Measurements from ENCODE around the gene SRCIN1.

The SRCIN1 gene

GRCh38 chr17:38561416-38562214, 44.1 kb downstream of the SRCIN1 start:
- DNase-seq (ENCODE audit: low read depth) = no peak

DNA sequence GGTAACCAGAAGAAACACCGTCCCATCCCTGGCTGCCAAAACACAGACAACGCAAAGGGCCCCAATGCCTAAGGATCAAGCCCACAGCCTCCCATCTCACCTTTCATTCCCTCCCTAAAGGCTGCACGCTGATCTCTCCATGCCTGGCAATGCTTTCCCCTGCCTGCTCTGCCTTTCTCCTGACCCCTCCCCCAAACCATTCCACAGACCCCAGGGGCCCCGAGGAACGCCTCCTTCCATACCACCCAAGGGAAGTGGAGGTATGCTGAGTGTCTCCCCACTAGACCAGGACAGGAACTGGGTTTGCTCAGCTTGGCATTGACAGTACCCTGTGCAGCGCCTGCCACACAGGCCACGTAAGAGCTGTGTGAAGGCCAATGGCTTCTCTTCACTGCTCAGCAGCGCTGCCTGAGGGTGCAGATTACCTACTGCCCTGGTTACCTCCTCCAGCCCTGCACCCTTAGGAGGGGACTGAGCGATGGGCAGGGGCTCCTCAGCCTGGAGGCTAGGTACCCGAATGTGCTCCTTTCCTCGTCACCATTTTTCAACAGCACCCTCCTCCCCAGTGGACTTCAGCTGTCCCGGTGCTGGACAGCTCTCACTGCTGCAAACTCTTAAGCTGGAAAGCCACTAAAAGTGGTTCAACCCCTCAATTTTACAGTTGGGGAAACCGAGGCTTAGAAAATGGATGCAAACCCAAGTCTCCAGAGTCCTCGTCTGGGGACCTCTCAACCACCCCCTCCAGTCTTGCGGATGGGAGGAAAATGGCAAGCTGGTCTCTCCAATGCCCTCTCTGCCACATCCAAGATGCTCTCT, 45.0 kb downstream of the SRCIN1 start:
- DNase-seq (ENCODE audit: low read depth) = no peak

GRCh38 chr17:38559880-38560230, 45.9 kb downstream of the SRCIN1 start:
- no peak for DNase-seq (ENCODE audit: low read depth)

- DNase-seq (ENCODE audit: low read depth) = peak; percentile 77
Observed at GRCh38 chr17:38559051-38559879, 46.5 kb downstream of the SRCIN1 start.

DNA sequence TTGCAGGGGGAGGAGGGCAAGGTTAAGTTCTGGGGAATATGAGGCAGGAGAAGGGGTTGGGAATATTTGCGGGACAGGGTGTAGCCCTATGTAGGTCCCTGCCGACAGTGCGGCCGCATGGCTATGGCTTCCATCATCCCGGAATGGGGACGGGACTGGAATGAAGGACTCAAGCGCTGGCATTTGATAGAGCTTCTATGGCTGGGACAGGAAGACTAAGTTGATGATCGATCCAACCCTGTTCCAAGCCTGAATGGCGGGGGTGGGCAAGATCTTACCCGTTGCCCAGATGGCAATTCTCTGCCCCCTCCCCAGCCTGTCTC, 47.1 kb downstream of the SRCIN1 start:
- no peak for DNase-seq (ENCODE audit: low read depth)

GRCh38 chr17:38557836-38558727, 47.7 kb downstream of the SRCIN1 start:
- DNase-seq (ENCODE audit: low read depth) = peak; percentile 77

DNA sequence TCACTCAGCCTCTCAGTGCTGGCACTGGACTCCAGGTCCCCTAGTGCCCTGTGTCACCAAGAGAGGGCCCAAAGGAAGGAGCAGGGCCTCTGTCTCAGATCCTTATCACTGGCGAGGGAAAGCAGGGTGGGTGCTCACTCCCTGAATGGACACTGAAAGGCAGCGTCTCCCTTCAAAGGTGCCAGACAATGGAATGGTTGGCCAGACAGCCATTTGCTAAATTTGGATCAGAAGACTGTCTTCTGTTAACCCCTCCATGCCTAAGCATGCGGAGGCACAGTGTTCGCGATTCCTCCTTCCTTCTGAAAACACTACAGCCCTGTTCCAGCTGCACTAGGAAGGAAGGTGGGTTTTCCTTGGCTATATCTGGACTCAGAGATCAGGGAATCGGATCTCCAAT, 48.4 kb downstream of the SRCIN1 start:
- DNase-seq (ENCODE audit: low read depth) = no peak

DNA sequence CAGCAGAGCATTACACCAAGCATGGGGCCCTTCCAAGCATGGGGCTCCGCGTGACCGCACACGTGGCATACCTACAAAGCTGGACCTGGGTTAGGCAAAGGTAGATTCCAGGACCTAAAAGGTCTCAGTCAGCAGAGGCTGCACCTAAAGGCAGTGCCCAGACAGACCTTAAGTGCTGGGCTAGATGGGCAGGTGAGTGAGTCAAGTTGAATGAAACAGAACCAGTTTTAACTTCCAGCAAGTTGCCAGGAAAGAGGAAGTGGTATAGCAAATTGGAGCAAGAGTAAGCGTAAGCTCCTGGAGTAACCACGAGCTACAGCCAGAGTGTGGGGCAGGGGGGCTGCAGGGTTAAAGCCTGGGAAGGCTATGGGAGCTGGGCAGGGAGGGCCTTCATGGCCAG, 49.5 kb downstream of the SRCIN1 start:
- DNase-seq (ENCODE audit: low read depth) = no peak

DNA sequence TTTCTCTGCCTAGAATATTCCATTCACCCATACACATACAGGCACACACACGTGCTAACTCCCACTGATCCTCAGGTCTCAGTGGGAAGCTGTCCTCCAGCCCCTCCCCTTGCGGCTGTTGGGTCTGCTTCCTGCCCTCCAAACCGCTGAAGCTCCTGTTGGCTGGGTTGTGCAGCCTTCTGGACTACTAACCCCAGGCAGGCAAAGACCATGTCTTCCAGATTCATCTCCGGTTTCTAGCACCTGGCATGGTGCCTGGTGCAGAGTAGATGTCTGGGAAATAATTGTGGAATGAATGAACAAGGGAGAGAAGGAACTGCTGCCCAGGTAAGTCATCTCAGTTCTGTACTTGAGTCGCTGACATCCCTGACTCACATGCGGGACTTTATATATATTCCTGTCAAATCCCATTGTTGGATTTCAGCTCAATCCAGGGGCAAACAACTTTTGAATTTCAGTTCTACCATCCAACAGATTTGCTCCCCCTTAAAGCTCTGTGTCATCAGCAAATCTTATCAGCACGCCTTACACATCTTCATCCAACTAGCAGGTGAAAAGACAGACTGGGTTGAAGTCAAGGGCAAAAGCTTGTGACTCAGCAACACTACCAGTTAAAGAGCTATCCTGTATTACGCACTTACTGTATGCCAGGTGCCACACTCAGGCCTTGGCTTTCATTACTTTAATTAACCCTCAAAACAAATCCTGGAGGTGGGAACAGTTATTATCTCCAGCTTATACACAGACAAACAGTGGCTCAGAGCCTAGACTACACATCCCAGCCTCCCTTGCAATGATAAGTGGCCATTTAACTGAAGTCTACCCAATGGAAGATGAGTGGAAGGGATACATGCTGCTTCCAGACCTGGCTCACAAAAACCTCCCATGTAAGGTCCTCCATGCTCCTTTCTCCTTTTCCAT, 51.1 kb downstream of the SRCIN1 start:
- no peak for DNase-seq (ENCODE audit: low read depth)

GRCh38 chr17:38552343-38552742, 53.4 kb downstream of the SRCIN1 start:
- DNase-seq (ENCODE audit: low read depth) = no peak

DNA sequence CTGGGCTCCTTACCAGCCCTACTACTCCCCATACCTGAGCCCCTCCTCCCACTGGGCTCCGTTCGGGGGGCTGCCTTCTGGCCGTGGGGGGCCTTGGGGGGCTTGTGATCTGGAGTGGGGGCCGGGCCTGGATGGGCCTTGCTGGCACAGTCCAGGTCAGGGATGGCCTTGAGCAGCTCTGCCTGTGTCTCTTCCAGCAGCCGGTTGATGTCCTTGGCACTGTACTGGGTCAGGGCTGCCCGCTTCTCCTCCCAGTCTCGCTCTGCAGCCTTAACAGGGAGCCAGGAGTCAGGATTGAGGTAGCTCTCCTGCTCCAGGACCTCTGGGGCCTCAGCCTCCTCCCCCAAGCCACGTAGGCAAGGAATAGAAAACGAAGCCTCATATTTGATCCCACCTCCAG, 54.6 kb downstream of the SRCIN1 start:
- no peak for DNase-seq (ENCODE audit: low read depth)

- no peak for DNase-seq (ENCODE audit: low read depth)
Observed at GRCh38 chr17:38550661-38551060, 55.1 kb downstream of the SRCIN1 start.

GRCh38 chr17:38549285-38549684, 56.5 kb downstream of the SRCIN1 start:
- DNase-seq (ENCODE audit: low read depth) = no peak

DNA sequence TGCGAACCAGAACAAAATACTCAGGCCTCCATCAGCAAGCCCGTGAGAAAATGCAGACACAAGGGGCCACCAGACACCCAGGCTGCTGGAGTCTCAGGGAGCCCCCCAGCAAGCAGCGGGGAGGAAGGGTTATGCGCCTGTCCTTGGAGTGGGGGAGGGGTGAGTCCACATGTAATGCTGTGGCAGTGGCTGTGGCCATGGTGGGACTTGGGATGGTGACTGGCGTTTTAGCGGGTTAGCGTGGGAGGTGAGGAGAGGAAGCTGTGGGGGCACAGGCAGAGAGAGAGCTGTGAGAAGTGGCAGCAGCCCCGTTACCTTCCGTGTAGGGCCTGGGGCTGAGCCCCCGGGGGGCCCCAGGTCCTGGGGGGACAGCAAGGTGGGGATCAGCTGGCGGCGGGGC, 58.3 kb downstream of the SRCIN1 start:
- no peak for DNase-seq (ENCODE audit: low read depth)

DNA sequence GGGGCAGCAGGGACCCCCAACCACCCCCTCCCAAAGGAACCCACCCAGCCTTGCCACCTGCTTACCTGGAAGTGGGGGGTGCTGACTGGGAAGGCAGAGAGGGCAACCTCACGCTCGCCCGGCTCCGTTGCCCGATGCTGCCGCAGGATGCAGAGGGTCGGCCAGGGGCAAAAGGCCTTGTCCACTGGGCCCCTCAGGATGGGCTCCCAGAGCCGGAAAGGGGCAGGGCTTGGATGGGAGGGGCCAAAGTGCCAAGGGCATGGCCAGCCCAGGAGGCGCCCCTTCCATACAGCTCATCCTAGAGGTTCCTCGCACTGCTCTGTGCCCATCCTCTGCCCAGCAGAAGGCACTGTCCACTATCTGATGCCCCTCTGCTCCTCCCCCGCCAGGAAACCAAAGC, 59.4 kb downstream of the SRCIN1 start:
- DNase-seq (ENCODE audit: low read depth) = no peak

DNA sequence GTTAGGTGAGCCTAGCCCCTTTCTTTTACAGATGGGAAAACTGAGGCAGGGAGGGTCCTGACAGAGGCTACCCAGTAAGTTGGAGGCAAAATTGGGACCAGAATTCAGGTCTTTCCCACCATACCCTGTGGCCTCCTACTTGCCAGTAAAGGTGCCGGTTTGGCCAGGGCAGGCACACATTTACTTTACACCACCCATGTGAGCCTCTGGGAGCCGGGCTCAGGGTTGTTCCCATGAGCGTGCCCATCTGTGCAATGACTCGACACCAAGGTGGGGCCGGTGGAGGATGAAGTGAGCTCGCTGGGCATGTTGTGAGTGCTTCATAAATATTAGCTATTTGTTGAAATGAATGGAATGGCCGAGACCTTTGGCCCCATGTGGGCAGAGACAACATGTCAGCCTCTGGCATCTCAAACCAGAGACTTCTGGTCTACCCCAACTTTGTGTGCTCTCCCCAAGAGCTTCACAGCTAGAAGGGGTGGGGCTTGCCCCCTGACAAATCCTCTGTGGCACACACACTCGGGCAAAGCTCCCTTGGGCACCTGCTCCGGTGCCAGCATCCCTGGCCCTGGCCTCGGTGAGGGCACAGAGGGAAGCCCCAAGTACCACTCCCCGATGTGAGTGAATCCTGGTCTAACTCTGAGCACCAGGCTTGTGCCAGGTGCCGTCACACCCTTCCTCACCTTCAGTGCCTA, 60.1 kb downstream of the SRCIN1 start:
- no peak for DNase-seq (ENCODE audit: low read depth)

GRCh38 chr17:38544839-38545209, 60.9 kb downstream of the SRCIN1 start:
- no peak for DNase-seq (ENCODE audit: low read depth)

GRCh38 chr17:38544175-38544838, 61.4 kb downstream of the SRCIN1 start:
- DNase-seq (ENCODE audit: low read depth) = no peak

DNA sequence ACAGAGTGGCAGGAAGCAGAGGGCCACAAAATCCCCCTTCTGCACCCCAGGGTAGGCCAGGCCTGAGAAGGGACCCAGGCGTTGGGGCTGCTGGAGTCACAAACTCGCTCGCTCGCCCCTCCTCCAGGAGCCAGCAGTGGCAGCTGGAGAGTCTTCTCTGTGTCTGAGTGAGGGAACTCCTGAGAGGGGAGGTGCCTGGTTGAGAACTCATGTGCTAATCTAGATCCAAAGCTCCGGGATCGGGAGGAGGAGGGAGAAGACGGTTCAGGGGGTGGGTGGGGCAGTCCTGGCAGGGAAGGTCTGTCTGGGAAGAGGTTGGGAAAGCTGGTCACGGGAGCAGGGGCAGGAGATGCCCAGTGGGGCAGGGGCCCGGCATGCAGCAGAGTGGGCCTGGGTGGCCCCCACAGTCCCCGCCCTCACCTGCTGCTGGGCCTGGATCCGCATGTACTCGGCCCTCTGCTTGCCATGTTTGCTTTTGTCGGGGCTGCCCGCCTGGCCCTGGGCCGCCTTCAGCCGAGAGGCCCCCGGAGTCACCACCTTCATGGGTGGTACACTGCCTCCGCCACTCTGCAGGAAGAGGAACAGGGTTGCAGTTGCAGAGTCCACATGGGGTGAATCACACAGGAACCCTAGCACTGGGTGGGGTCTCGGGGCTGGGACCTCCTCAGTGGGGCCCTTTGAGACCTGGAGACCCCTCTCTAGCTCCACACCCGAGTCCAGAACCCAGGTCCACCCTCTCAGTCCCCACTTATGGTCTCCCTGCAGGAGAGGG, 62.2 kb downstream of the SRCIN1 start:
- DNase-seq (ENCODE audit: low read depth) = no peak

Data from stimulated activated CD8-positive, alpha-beta memory T cell treated with anti-CD3 and anti-CD28 coated beads, Interleukin-15, amount 100 ng/mL, for 24 hours (primary cell).